PC-3 (cell line): Measurements from ENCODE around the gene HSD17B14. TPM values are rescaled to one million over a fixed set of nuclear protein-coding genes. Genes with fewer than 3 reads are reported as not detected.

Experiments
- ATAC-seq: fragments of 200-7000 bp; cut with Tn5 transposase; 2 replicates; pipeline ENCODE4 v1.9.1; 2020; ENCODE audit warnings: mild to moderate bottlenecking, moderate library complexity
- BruUV-seq: library from RNA; stranded (reverse); fragments of 400-500 nt; replicated peaks from 2 replicates; lab custom pipeline; 2021; lab: Mats Ljungman, UMichigan
- CTCF ChIA-PET: fragments of 300-600 bp; sonication (Branson Sonifier 250); formaldehyde crosslinking; loops from one replicate; lab custom pipeline; 2022; ENCODE audit warnings: antibody characterized with exemption; lab: Charles Lee
- POLR2A ChIA-PET: fragments of 300-600 bp; sonication (Branson Sonifier 250); formaldehyde crosslinking; loops from one replicate; lab custom pipeline; 2022; ENCODE audit warnings: antibody characterized with exemption; ENCODE audit not compliant: unreplicated experiment; lab: Charles Lee
- DNase-seq: peaks from one replicate; pipeline ENCODE4 v3.0.0-alpha.2; 2015
- H2AFZ ChIP-seq: fragments of 300-600 bp; sonication (generic); 2 replicates; pipeline ENCODE4 v1.6.0; 2016; ENCODE audit warnings: antibody characterized with exemption, low read length
- H3F3A ChIP-seq: fragments of 300-600 bp; sonication (generic); one replicate; pipeline ENCODE4 v1.6.0; 2017; ENCODE audit warnings: antibody characterized with exemption, low read length, control low read depth, mild to moderate bottlenecking; ENCODE audit not compliant: unreplicated experiment
- H3K27ac ChIP-seq: fragments of 300-600 bp; sonication (generic); 2 replicates; pipeline ENCODE4 v1.5.1; 2016; ENCODE audit warnings: mild to moderate bottlenecking, low read length
- H3K27me3 ChIP-seq: fragments of 300-600 bp; sonication (generic); 2 replicates; pipeline ENCODE4 v1.6.1; 2016; ENCODE audit warnings: low read length, mixed read lengths
- H3K36me3 ChIP-seq: fragments of 300-600 bp; sonication (generic); 2 replicates; pipeline ENCODE4 v1.6.1; 2016; ENCODE audit warnings: low read depth, mixed run types, low read length, mixed read lengths
- H3K4me1 ChIP-seq: fragments of 300-600 bp; sonication (generic); 2 replicates; pipeline ENCODE4 v1.5.1; 2016; ENCODE audit warnings: low read length; ENCODE audit not compliant: insufficient read depth
- H3K4me2 ChIP-seq: fragments of 300-600 bp; sonication (generic); 2 replicates; pipeline ENCODE4 v1.6.0; 2016; ENCODE audit warnings: low read length
- H3K4me3 ChIP-seq: fragments of 300-600 bp; sonication (generic); 2 replicates; pipeline ENCODE4 v1.5.1; 2016; ENCODE audit warnings: mild to moderate bottlenecking, low read length, mixed read lengths
- H3K79me2 ChIP-seq: fragments of 300-600 bp; sonication (generic); 2 replicates; pipeline ENCODE4 v1.6.1; 2017; ENCODE audit warnings: low read length, mixed read lengths
- H3K9ac ChIP-seq: fragments of 300-600 bp; sonication (generic); 2 replicates; pipeline ENCODE4 v1.6.0; 2016; ENCODE audit warnings: mild to moderate bottlenecking, low read length
- H3K9me2 ChIP-seq: fragments of 300-600 bp; sonication (generic); replicated peaks from 2 replicates; pipeline ENCODE4 v1.6.1; 2016; ENCODE audit warnings: mixed run types, low read length, mixed read lengths
- H3K9me3 ChIP-seq: fragments of 300-600 bp; sonication (generic); 2 replicates; pipeline ENCODE4 v1.6.1; 2016; ENCODE audit warnings: low read length, mixed read lengths
- H4K20me1 ChIP-seq: fragments of 300-600 bp; sonication (generic); 2 replicates; pipeline ENCODE4 v1.6.1; 2016; ENCODE audit warnings: low read length, mixed read lengths
- CTCF ChIP-seq: fragments of 300-600 bp; sonication (generic); conservative IDR thresholded peaks from 2 replicates; pipeline ENCODE4 v1.5.1; 2017; ENCODE audit warnings: antibody characterized with exemption, low read depth, mild to moderate bottlenecking, low read length
- EZH2 ChIP-seq: fragments of 300-600 bp; sonication (generic); IDR thresholded peaks from one replicate; pipeline ENCODE4 v1.6.1; 2017; ENCODE audit warnings: antibody characterized with exemption, mild to moderate bottlenecking, low read length; ENCODE audit not compliant: unreplicated experiment
- EZH2phosphoT487 ChIP-seq: fragments of 300-600 bp; sonication (generic); IDR thresholded peaks from 2 replicates; pipeline ENCODE4 v1.6.1; 2018; ENCODE audit warnings: mild to moderate bottlenecking, antibody characterized with exemption, low read length, borderline replicate concordance
- intact Hi-C: fragments of 100-400 bp; cut with micrococcal nuclease; formaldehyde crosslinking; loops from 2 replicates; pipeline ENCODE4 v1.9.0; 2023
- total RNA-seq: library from RNA; depleted of rRNA; stranded (reverse); fragments of >200 nt; gene quantifications from 2 replicates; pipeline ENCODE4 v1.2.3, GENCODE V29; 2014

The HSD17B14 gene
- total RNA-seq, 1 experiment from 2014 or later: 15.0 TPM

GRCh38 chr19:48842789-48843162 is 6.5 kb upstream of the HSD17B14 start:
- H3K9ac ChIP-seq: no peak overlapping the region
- DNase-seq (peak; percentile 64), ATAC-seq (peak; percentile 31; the same call in 1 of the 2 replicates)
- no peak overlapping the region for H2AFZ ChIP-seq
- H3F3A ChIP-seq: no peaks in the 10 kb centered on the region
- H4K20me1 ChIP-seq: no peaks in the 10 kb centered on the region
- no peaks in the 10 kb centered on the region for H3K4me1 ChIP-seq
- H3K79me2 ChIP-seq: no peaks in the 10 kb centered on the region
- CTCF ChIA-PET: interaction anchor here (0.6 to 1.4 kb wide), 5 partner anchors 47 to 176 kb away, joined by 3 to 8 read pairs (median 7); no protein-coding TSS in a partner anchor
- no peaks in the 10 kb centered on the region for H3K9me3 ChIP-seq
- H3K4me2 ChIP-seq: no peak overlapping the region
- intact Hi-C loops: loop anchor here (1.0 to 2.0 kb wide), 2 partner anchors 54 to 196 kb away; partner anchors contain the start of gene CA11
- BruUV-seq: no TSS peak
- peak; percentile 80 for TF ChIP-seq CTCF
- TF ChIP-seq EZH2phosphoT487: no peak
- TF ChIP-seq EZH2: no peak
- H3K36me3 ChIP-seq: no peaks in the 10 kb centered on the region
- H3K9me2 ChIP-seq: no peaks in the 10 kb centered on the region
- POLR2A ChIA-PET: no interaction called here
- no peak overlapping the region for H3K27ac ChIP-seq
- H3K27me3 ChIP-seq: no peaks in the 10 kb centered on the region
- no peak overlapping the region for H3K4me3 ChIP-seq

DNA sequence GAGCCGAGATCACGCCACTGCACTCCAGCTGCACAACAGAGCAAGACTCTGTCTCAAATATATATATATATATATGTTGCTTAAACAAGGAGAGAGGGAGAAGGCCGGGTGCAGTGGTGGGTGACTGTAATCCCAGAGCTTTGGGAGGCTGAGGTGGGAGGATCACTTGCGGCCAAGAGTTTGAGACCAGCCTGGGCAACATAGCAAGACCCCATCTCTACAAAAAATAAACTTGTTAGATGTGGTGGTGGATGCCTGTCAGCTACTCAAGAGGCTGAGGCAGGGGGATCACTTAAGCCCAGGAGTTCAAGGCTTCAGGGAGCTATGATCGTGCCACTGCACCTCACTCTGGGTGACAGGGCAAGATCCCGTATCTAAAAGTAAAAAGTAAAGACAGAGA is 5.3 kb upstream of the HSD17B14 start:
- TF ChIP-seq EZH2: no peak
- TF ChIP-seq EZH2phosphoT487: no peak
- TF ChIP-seq CTCF: no peak
- H3K4me2 ChIP-seq: no peak overlapping the region
- ATAC-seq: no peak
- no peak overlapping the region for H3K4me3 ChIP-seq
- DNase-seq: no peak
- H3K27ac ChIP-seq: no peak overlapping the region
- H3K36me3 ChIP-seq: no peaks in the 10 kb centered on the region
- ChIA-PET POLR2A (no interaction called here), CTCF (no interaction called here)
- H3K4me1 ChIP-seq: peaks cover 8% of the 10 kb centered on the region; the same call in 1 of the 2 replicates
- no peaks in the 10 kb centered on the region for H3K27me3 ChIP-seq
- no peaks in the 10 kb centered on the region for H3K9me2 ChIP-seq
- intact Hi-C loops: no loop called here
- no peaks in the 10 kb centered on the region for H3F3A ChIP-seq
- no peaks in the 10 kb centered on the region for H4K20me1 ChIP-seq
- no peak overlapping the region for H3K9ac ChIP-seq
- no peaks in the 10 kb centered on the region for H3K9me3 ChIP-seq
- H3K79me2 ChIP-seq: no peaks in the 10 kb centered on the region
- H2AFZ ChIP-seq: no peak overlapping the region
- BruUV-seq: no TSS peak

DNA sequence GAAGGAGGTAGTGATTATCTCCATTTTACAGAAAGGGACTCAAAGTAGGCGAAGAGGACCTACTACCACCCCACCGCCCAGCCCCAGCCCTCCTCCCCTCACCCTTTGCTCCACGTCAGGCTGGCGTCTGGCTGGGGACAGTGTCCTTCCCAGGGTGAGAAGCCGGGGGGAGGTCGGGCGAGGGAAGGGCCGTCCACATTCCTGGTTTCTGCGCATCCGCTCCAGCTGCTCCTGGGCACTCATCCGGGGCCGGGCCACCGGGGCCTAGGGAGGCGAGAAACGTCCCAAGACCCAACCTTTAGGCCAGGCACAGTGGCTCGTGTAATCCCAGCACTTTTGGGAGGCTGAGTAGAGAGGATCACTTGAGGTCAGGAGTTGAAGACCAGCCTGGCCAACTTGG is 4.8 kb upstream of the HSD17B14 start:
- Histone ChIP-seq H2AFZ (no peak overlapping the region), H3K4me3 (no peak overlapping the region), H3K9ac (no peak overlapping the region), H3K27me3 (no peaks in the 10 kb centered on the region), H3K36me3 (no peaks in the 10 kb centered on the region), H3K9me3 (no peaks in the 10 kb centered on the region), H3K4me2 (no peak overlapping the region), H3K79me2 (no peaks in the 10 kb centered on the region), H3F3A (no peaks in the 10 kb centered on the region), H3K27ac (no peak overlapping the region), H3K4me1 (peaks cover 9% of the 10 kb centered on the region; the same call in 1 of the 2 replicates), H3K9me2 (no peaks in the 10 kb centered on the region), H4K20me1 (no peaks in the 10 kb centered on the region)
- ATAC-seq (no peak), DNase-seq (no peak)
- ChIA-PET POLR2A (no interaction called here), CTCF (no interaction called here)
- intact Hi-C loops: no loop called here
- BruUV-seq: no TSS peak
- no peak for TF ChIP-seq EZH2phosphoT487
- TF ChIP-seq CTCF: no peak
- no peak for TF ChIP-seq EZH2
